ENCODE measurements around the gene PRKCZ. TPM values are rescaled to one million over a fixed set of nuclear protein-coding genes. Genes with fewer than 3 reads are reported as not detected.
A peak's percentile ranks its signal among the peaks of the same experiment; 100 is the strongest.

Gene PRKCZ
- total RNA-seq, 2 donors from 2014 or later, result 12.4 to 20.7 TPM

DNA sequence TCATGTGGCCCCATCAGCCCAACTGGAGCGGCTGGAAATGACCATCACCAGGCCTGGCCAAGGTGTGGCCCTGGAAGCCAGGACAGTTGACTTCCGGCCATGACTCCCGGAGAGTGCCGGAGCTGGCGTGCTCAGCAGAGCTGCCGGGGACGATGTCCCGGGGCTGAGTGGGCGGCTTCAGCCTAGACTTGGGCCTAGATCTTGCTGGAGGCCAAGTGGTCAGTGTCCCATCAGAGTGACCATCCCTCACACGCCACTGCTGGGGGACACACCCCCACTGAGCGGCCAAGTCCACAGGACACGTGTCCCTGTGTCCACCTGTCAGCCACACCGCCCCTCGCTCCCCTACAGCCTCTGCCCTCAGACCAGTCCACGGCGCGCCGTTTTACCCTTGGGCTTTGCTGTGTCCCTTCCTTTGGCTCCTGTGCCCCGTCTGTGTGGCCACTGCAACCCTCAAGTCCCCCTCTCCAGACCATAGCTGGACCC is 140.3 kb downstream of the PRKCZ start:
- ATAC-seq, result peak in 1 of 2 donors; percentile 1
- DNase-seq, result no peak
- intact Hi-C loops (cut with DNase I), result loop anchor here in 1 of 2 donors (10.0 kb wide), 1 partner anchor 124 kb away; no protein-coding TSS in a partner anchor

DNA sequence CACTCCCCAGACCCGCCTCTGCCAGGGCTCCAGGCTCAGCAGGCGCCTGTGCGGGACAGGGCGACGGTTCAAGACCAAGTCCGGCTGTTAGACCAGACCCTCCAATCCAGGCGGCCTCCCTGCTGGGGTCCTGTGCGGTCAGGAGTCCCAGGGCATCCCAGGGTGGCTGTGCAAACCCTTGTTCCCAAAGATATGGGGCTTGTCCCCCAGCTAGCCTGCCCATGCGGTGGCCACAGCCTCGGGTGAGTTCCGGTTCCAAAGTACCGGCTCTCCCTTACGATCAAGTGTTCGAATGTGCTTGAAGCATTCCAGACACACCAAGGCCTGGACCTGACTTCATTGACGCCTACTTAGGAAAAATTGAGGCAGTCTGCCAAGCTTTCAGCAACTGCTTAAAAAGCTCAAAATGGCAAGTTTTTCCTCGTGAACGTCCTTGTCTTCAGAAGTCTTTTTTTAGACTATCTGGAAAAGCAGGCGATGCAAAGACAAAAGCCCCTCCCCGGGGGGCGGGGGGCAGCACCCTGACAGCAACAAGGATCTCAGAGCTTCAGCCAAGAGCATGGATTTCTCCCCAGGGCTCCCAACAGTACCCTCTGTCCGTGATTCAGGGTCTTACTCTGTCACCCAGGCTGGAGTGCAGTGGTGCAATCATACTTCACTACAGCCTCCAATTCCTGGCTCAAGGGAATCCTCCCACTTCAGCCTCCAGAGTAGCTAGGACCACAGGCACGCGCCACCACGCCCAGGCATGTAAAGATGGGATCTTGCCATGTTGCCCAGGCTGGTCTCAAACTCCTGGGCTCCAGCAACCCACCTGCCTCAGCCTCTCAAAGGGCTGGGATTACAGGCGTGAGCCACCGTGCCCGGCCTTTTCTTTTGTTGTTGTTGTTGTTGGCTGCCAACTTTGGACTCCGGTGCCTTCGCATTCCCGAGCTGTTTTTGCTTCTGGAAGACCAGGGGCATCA is 142.1 kb downstream of the PRKCZ start:
- intact Hi-C loops (cut with DNase I), result loop anchor here in 1 of 2 donors (10.0 kb wide), 1 partner anchor 122 kb away; no protein-coding TSS in a partner anchor
- DNase-seq (no peak), ATAC-seq (no peak)

DNA sequence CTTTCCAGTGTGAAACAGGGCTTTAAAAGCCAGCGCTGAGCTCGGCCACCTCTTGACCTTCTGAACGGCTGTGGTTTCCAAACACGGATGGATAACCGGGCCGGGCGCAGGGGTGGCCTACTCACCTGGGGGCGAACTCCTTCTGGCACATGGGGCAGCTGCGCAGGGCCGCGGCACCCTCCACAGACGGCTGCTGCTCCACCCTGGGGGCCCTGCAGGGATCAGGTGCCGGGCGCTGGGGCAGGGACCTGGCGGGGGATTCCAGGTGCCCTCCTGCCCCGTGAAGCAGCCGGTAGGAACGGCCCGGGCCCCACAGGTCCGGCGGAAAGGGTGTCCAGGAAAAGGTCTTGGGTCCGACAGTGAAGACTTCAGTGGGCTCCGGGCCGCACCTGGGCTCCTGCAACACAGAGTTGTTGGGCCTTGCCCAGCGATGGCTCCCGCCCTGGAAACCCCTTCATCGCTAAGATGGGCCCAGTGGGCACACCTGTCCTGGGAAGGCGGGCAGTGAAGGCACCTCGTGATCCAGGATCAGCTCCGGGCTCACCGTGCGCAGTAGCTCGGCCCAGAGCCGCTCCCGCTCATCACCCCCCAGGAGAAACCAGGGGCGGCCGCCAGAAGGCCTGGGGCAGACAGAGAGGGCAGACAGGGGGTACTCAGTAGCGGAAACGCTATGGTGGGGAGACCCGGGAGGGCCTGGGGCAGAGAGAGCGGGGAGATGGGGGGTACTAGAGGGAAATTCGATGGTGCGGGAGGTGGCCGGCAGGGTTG is 143.5 kb downstream of the PRKCZ start:
- DNase-seq (no peak), ATAC-seq (no peak)
- intact Hi-C loops (cut with DNase I), result loop anchor here in 1 of 2 donors (2.0 to 10.0 kb wide), 2 partner anchors 121 to 187 kb away; no protein-coding TSS in a partner anchor

DNA sequence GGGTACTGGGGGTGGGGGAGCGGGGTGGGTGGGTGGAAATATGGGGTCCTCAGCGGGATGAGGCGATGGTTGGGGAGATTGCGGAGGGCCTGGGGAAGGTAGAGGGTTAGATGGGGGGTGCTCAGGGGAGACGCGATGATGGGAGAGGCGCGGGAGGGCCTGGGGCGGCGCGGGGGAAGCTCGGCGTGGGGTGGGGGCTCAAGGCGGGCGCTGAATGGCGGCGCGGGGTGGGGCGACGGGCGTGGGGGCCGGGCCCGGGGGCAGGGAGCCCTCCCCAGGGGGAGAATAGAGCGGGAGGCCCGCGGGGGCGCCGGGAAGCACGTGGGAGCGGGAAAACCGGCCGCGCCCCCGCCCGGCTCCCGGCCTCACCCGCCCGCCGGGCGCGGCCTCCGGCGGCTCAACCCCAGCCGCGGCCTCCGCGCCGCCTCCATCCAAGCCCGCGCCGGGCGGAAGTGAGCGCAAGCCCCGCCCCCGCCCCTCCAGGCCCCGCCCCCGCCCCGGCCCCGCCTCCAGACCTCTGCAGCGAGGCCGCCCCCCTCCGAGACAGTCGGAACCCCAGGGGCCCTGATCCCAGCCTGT is 144.2 kb downstream of the PRKCZ start, which contains the start of gene FAAP20:
Gene FAAP20 (minus strand): TSS at position 454 of the 579 bp plus-strand sequence. CDS start 23 bp downstream, at position 431.
- DNase-seq (no peak), ATAC-seq (peak; percentile 66)
- intact Hi-C loops (cut with DNase I), result loop anchor here in 1 of 2 donors (2.0 to 10.0 kb wide), 2 partner anchors 120 to 186 kb away; no protein-coding TSS in a partner anchor

DNA sequence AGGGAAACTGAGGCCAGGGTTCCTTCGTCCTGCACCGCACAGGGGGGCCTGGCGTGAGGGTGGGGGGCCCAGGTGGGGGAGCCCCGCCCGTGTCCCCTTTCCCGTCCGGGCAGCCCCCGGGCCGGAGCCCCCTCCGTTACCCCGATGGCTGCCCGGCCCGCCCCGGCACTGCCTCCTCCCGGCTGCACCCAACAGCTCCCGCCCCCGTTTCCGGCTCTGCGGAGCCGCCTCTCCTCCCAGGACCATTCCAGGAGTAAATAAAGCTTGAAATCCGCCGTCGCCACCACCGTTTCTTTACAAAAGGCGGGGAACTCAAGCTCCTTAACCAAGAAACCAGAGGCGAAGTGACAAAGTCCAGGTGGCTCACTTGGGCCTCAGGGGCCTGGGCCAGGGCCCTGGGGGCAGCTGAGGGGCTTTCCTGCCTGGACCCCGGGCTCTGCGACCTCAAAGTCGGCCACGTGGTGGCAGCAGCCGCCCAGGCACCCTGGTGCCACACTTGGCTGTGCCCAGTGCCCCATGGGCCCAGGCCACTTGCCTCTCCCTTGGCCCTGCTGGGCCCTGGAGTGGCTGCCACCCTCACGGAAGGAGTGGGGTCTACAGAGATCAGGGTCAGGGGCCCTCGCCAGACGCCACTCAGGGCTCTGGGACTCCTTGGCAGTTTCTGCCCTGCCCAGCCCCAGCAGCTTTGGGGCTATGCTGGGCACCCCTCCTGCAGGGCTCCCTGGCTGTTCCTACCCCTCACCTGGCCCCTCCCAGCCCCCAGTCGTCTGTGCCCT is 144.9 kb downstream of the PRKCZ start:
- ATAC-seq (peak; percentile 76 to 77), DNase-seq (peak; percentile 94)
- intact Hi-C loops (cut with DNase I), result loop anchor here (1.0 to 10.0 kb wide), 4 partner anchors 120 to 186 kb away; no protein-coding TSS in a partner anchor

DNA sequence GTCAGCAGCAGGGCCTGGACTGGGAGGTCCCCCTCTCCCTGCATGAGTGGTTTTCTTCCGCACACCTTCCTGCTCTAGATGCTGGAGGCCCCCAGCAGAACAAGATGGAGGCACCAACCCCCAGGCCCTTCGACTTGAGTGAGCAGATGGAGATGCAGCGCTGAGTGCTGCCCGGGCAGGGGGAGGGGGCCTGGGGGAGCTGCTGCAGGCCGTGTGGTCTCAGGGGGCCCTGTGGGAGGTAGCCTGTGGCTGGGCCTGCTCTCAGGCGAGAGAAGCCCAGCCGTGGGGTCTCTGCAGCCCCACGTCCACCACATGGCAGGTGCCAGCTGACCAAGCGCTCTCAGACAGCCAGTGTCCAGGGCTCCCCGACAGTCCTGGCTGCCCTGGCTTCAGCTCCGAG is 145.6 kb downstream of the PRKCZ start:
- ATAC-seq, result no peak
- intact Hi-C loops (cut with DNase I), result loop anchor here (1.0 to 10.0 kb wide), 4 partner anchors 119 to 186 kb away; no protein-coding TSS in a partner anchor
- no peak for DNase-seq

DNA sequence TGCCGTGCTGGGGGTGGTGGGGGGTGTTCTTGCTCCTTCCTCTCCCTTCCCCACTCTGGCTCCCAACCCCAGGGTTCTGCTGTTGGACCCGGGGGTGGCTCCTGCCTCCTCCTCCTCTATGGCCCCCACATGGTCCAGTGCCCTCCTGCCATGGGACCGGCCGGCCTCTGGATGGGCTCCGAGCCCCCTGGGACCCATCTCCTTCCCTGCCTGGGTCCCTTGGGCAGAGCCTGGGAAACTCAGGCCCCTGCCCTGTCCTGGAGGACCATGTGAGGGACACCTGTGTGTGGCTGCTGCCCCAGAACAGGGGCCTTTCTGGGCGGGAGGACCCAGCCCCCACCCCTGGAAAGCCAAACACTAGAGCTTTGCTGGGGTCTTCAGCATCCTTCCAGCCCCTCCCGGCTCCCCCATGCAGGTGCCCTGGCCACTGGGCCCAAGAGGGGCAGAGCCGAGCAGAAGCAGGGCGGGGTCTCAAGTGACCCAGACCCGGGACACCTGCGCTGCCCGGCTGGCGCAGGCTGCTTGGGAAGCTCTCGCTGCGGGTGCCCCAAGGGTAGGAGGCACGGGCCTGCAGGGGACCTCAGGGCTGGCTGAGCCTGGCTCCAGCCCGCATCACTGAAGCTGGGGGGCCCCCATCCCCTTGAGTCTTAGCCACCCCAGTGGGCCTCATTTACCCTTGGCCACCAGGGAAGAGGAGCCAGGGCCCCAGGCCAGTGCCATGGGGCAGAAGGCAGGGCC is 146.9 kb downstream of the PRKCZ start:
- DNase-seq (peak; percentile 20), ATAC-seq (no peak)
- intact Hi-C loops (cut with DNase I), result loop anchor here (5.0 to 10.0 kb wide), 2 partner anchors 118 to 120 kb away; no protein-coding TSS in a partner anchor

DNA sequence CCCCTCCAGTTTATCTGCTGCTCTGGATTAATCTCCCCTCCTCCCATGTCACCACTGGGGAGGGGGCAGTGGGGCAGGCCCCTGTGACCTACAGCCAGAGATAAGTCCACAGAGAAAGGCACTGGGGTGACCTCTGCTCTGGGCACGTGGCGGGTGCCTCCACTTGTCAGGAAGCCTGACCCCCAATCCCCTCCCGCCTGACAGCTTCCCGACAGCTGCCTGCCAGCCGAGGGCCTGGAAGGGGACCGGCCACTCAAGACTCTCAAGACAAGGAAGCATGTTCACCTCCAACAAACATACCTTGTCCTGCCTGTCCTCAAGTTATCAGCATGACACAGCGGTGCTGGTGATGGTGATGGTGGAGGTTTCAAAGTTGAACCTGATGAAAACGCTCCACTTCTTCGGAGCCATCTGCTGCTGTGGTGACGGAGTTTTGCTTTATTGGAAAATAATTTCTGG is 147.5 kb downstream of the PRKCZ start:
- no peak for DNase-seq
- no peak for ATAC-seq
- intact Hi-C loops (cut with DNase I), result loop anchor here (5.0 to 10.0 kb wide), 2 partner anchors 117 to 120 kb away; no protein-coding TSS in a partner anchor

DNA sequence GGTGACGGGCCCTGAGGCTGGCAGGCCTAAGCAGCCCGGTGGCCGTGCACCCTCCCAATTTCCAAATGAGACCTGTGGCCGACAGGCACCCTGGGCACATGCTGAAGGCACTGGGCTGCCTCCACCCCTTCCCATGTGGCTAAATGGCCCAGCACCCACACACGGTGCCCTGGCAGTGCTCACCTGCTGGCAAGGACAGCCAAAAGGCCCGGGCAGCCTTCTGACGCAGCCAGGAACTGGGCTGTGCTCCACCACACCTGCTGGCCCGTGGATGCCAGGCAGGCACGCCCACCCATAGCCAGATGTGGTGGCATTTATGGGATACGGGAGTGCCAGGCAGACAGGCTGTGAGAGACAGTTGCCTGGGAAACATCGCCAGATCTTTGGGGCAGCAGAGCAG is 148.4 kb downstream of the PRKCZ start:
- DNase-seq (no peak), ATAC-seq (no peak)
- intact Hi-C loops (cut with DNase I), result loop anchor here (5.0 to 10.0 kb wide), 2 partner anchors 116 to 119 kb away; no protein-coding TSS in a partner anchor

DNA sequence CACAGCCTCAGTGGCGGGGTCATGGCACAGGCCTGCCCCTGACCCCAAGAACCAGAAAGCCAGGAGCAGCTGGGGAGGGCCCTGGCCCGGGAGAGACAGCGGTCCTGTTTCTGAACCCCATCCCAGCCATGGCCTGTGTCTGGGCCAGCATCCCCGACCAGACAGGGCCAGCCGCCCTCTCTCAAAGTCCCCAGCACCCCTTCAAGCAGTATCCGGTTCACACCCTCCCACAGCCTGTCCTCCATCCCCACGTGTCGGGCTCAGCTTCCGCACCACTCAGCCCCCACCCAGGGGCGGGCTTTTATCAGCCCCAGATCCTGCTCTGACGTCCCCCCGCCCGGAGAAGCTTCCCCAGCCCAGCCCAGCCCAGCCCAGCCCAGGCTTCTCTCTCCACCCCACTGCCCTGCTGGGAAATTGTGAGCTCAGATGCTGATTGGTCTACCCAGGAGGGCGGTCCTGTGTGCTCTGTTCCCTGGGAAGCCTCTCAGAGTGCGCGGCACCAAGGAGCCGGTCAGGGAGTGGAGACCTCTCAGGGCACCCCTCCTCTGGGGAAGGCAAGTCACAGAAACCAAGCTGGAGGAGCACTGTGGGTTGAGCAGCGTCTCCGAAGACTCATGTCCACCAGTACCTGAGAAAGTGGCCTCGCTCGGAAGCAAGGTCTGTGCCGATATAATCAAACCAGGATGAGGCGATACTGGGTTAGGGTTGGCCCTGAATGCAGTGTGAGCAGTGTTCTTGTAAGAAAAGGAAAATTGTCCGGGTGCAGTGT is 149.0 kb downstream of the PRKCZ start:
- ATAC-seq (peak; percentile 82 to 85), DNase-seq (peak; percentile 94)
- intact Hi-C loops (cut with DNase I), result loop anchor here (5.0 to 10.0 kb wide), 2 partner anchors 116 to 118 kb away; no protein-coding TSS in a partner anchor

DNA sequence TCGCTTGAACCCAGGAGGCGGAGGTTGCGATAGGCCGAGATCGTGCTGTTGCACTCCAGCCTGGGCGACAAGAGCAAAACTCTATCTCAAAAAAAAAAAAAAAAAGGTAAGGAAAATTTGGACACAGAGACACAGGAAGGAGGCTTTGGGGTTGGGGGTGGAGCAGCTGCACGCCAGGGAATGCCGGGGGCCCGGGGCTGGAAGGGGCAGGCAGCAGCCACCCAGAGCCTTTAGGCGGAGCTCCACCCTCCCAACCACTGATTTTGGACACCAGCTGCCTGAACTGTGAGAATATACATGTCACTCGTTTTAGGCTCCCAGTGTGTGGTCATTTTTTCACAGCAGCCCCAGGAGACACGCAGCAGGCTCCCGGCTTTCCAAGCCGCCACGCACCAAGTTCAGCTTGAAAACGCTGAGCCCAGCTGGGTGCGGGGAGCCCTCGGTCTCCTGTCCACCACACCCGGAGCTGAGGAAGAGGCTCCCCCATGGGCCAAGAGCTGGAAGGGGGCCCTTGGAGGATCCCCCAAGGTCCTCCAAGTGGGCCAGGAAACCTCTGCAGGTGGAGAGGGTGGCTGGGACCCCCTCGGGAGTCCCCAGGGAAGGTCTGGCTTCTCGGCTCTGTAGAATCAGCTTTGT is 150.2 kb downstream of the PRKCZ start:
- intact Hi-C loops (cut with DNase I), result no loop called here
- ATAC-seq, result no peak
- no peak for DNase-seq

DNA sequence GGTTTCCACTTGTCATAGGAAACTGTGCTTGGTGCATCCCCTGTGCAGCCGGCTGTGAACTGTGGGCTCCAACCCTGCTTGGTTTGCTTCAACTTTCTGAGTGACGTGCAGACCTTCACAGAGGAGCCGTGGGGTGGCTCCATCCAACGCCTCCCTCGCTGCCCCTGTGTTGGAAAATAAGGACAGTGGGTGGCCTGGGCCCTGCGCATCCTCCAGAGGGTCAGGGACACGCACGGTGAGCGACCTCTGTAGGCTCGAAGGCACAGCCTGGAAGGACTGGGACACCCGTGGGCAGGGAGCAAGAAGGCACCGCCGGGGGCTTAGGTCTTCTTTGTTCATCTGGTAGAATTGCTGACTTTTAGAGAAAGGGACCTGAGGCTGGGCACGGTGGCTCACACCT is 150.9 kb downstream of the PRKCZ start:
- no peak for ATAC-seq
- no peak for DNase-seq
- intact Hi-C loops (cut with DNase I), result no loop called here

DNA sequence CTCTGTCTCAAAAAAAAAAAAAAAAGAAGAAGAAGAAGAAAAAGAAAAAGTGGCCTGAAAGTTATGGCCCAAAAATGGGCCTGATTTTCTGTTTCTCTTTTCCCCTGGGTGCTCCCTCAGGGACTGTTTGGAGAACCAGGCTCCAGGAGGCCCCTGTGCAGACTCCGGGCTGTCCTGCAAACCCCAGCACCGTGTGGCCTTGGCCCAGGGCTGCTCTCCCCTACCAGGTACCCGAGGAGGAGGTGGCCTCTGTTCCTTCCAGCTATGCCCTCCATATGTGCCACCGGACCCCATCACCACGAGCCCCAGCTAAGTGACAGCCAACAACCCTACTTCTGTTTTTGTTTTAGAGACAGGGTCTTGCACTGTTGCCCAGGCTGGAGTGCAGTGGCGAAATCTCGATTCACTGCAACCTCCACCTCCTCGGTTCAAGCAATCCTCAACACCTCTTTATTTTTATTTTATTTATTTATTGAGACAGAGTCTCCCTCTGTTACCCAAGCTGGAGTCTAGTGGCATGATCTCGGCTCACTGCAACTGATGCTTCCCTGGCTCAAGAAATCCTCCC is 151.9 kb downstream of the PRKCZ start:
- no peak for DNase-seq
- ATAC-seq, result no peak
- intact Hi-C loops (cut with DNase I), result no loop called here

DNA sequence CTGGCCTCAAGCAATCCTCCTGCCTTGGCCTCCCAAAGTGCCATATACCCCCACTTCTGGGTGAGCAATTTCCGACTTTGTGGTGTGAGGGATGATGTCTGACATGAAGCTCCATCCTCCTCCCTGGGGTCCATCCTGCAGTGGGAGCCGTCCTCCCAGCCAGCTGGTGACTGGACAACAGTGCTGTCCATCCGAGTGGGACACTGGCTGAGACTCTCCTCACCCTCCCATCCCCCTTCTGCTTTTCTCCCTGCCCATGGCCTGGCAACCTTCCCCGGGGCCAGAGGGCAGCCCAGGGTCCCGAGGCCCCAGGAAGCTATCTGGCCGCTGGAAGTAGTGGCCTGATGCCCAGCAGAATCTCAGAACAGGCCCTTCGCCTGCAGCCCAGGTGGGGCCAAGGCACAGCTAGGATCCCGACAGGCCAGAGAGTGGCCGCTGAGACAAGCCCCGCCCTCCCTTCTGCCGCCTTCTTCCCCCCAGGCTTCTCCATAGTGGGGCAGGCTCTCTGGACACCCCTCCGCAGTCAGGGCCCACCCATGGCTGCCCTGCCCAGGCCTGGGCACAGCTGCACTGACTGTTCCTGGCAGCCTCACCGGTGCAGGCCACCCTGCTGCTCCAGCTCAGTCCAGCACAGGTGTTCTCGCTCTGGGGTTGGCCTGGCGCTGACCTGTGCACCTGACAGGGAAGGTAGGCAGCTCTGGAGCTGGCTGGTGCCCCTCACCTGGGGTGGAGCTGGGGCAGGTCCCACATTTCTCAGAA is 152.8 kb downstream of the PRKCZ start:
- ATAC-seq (no peak), DNase-seq (no peak)

More for the DNA sequence above, 152.8 kb downstream of the PRKCZ start:
- intact Hi-C loops (cut with DNase I), result no loop called here

Measured in left cardiac atrium (tissue), 4 donors.